ENCODE data around the gene DNAJC11.

DNAJC11 gene

GRCh38 chr1:6625584-6626149 lies 75.9 kb downstream of the DNAJC11 start:
- peak; percentile 38 to 39 for DNase-seq (ENCODE audit: low read depth in 2 of 2)

GRCh38 chr1:6624710-6625583 lies 76.7 kb downstream of the DNAJC11 start, which contains the start of gene THAP3:
Gene THAP3, plus strand, starts transcription at chr1:6624868. Its CDS starts 351 bp downstream, at chr1:6625219.
- peak; percentile 56 to 64 for DNase-seq (ENCODE audit: low read depth in 2 of 2)

GRCh38 chr1:6623269-6623965 lies 78.2 kb downstream of the DNAJC11 start:
- DNase-seq (ENCODE audit: low read depth in 2 of 2) = no peak

GRCh38 chr1:6622396-6623152 lies 79.0 kb downstream of the DNAJC11 start:
- DNase-seq (ENCODE audit: low read depth in 2 of 2) = no peak

- no peak for DNase-seq (ENCODE audit: low read depth in 2 of 2)
Measured at GRCh38 chr1:6621429-6622391, 79.9 kb downstream of the DNAJC11 start.

- DNase-seq (ENCODE audit: low read depth in 2 of 2) = no peak
Measured at GRCh38 chr1:6619045-6619444, 82.6 kb downstream of the DNAJC11 start.

- no peak for DNase-seq (ENCODE audit: low read depth in 2 of 2)
Measured at GRCh38 chr1:6614929-6615785, 86.5 kb downstream of the DNAJC11 start.

GRCh38 chr1:6614019-6614928 lies 87.3 kb downstream of the DNAJC11 start:
- DNase-seq (ENCODE audit: low read depth in 2 of 2) = peak in 1 of 2 experiments; percentile 15

GRCh38 chr1:6613361-6614018 lies 88.1 kb downstream of the DNAJC11 start, which contains the start of gene PHF13:
Gene PHF13, plus strand, starts transcription at chr1:6613731. Its CDS starts 336 bp downstream, at chr1:6614067.
- DNase-seq (ENCODE audit: low read depth in 2 of 2) = peak; percentile 99

GRCh38 chr1:6612641-6613360 lies 88.8 kb downstream of the DNAJC11 start:
- peak in 1 of 2 experiments; percentile 12 for DNase-seq (ENCODE audit: low read depth in 2 of 2)

- DNase-seq (ENCODE audit: low read depth in 2 of 2) = peak; percentile 77 to 78
Measured at GRCh38 chr1:6603915-6604558, 97.6 kb downstream of the DNAJC11 start.

GRCh38 chr1:6603238-6603914 lies 98.2 kb downstream of the DNAJC11 start:
- peak; percentile 60 to 62 for DNase-seq (ENCODE audit: low read depth in 2 of 2)

GRCh38 chr1:6602669-6603237 lies 98.9 kb downstream of the DNAJC11 start, which contains the start of gene KLHL21:
Gene KLHL21, minus strand, starts transcription at chr1:6602869. Its CDS starts 52 bp downstream, at chr1:6602817.
- DNase-seq (ENCODE audit: low read depth in 2 of 2) = peak; percentile 75 to 76

- DNase-seq (ENCODE audit: low read depth in 2 of 2) = no peak
Measured at GRCh38 chr1:6601923-6602668, 99.5 kb downstream of the DNAJC11 start.

Measured in fibroblast of skin of left quadriceps (primary cell).